HTR-8/SVneo (cell line): ENCODE results near the gene STAG2.
A peak's percentile ranks its signal among the peaks of the same experiment; 100 is the strongest.
"Not testable (repeated sequence)": the region's sequence is repeated elsewhere in the genome, so short reads cannot be mapped to it uniquely, and the experiment has no call there.

Experiments used
- DNase-seq: peaks from one replicate; pipeline ENCODE4 v3.0.0; 2011; ENCODE audit warnings: low spot score, mixed read lengths; ENCODE audit not compliant: insufficient read length
- FAIRE-seq: peaks from 2 replicates; lab custom pipeline; 2011; peaks lifted over from hg19 to GRCh38; lab: Jason Lieb, UNC

The STAG2 gene

GRCh38 chrX:123961268-123962005, at the start of gene STAG2:
STAG2 (plus strand) TSS chrX:123961706; CDS start chrX:124022628, 60,922 bp downstream.
- no peak for DNase-seq
- no peak for FAIRE-seq

- FAIRE-seq: no peak
- DNase-seq: no peak
These were observed 44.4 kb upstream of the STAG2 start for GRCh38 chrX:123917069-123917468.

GRCh38 chrX:123918106-123918721, 43.3 kb upstream of the STAG2 start:
- no peak for DNase-seq
- FAIRE-seq: no peak

GRCh38 chrX:123920105-123920785, 41.3 kb upstream of the STAG2 start:
- DNase-seq (peak; percentile 20), FAIRE-seq (no peak)

GRCh38 chrX:123923211-123923610, 38.3 kb upstream of the STAG2 start:
- no peak for FAIRE-seq

GRCh38 chrX:123924186-123924585, 37.3 kb upstream of the STAG2 start:
- FAIRE-seq (no peak), DNase-seq (no peak)

More at GRCh38 chrX:123923211-123923610, 38.3 kb upstream of the STAG2 start:
- no peak for DNase-seq

GRCh38 chrX:123927845-123928244, 33.7 kb upstream of the STAG2 start:
- FAIRE-seq: no peak
- DNase-seq: no peak

GRCh38 chrX:123932055-123932454, 29.5 kb upstream of the STAG2 start:
- FAIRE-seq, DNase-seq: not testable (repeated sequence)

- no peak for DNase-seq
- FAIRE-seq: no peak
These were observed 18.4 kb upstream of the STAG2 start for GRCh38 chrX:123943074-123943473.

GRCh38 chrX:123943488-123943887, 18.0 kb upstream of the STAG2 start:
- FAIRE-seq: no peak
- DNase-seq: no peak

- DNase-seq: no peak
- FAIRE-seq: no peak
These were observed 11.7 kb upstream of the STAG2 start for GRCh38 chrX:123949846-123950245.

GRCh38 chrX:123959281-123960063, 2.0 kb upstream of the STAG2 start:
- FAIRE-seq (no peak), DNase-seq (no peak)

- no peak for DNase-seq
- FAIRE-seq: no peak
These were observed 594 bp upstream of the STAG2 start for GRCh38 chrX:123960956-123961267.

GRCh38 chrX:123962006-123962467, 531 bp downstream of the STAG2 start:
- DNase-seq (no peak), FAIRE-seq (no peak)

GRCh38 chrX:123962794-123963373, 1.4 kb downstream of the STAG2 start:
- peak; percentile 45 for DNase-seq
- no peak for FAIRE-seq

GRCh38 chrX:123964156-123964834, 2.8 kb downstream of the STAG2 start:
- DNase-seq (no peak), FAIRE-seq (no peak)

GRCh38 chrX:123965712-123966111, 4.2 kb downstream of the STAG2 start:
- DNase-seq (no peak), FAIRE-seq (no peak)

- DNase-seq (no peak), FAIRE-seq (no peak)
These were observed 6.0 kb downstream of the STAG2 start for GRCh38 chrX:123967497-123967896.

- DNase-seq (no peak), FAIRE-seq (no peak)
These were observed 7.0 kb downstream of the STAG2 start for GRCh38 chrX:123968383-123969050.
